GM21447 (cell line): Measurements from ENCODE around the gene IFIT1B.
A peak's percentile ranks its signal among the peaks of the same experiment; 100 is the strongest.
"Not testable (repeated sequence)": the region's sequence is repeated elsewhere in the genome, so short reads cannot be mapped to it uniquely, and the experiment has no call there.

Source experiments
- ATAC-seq: cut with Tn5 transposase; IDR thresholded peaks from one replicate; pipeline ENCODE4 v1.9.1; 2021; ENCODE audit not compliant: unreplicated experiment

The IFIT1B gene

DNA sequence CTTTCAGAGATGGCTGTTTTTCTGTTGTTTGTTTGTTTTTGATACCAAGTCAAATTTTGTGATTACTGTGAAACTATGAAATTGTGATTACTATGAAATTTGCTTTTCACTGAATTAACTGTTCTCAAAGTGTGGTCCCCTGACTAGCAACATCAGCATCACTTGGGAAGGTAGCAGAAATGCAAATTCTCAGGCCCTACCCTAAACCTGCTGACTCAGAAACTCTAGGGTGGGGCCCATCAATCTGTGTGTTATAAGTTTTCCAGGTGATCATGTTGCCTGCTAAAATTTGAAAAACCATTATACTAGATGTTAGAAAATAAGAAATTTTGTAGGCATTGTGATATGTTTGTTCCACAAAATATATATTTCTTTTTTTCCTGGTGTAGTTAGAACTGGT lies 1.2 kb downstream of the IFIT1B start:
- ATAC-seq = no peak

DNA sequence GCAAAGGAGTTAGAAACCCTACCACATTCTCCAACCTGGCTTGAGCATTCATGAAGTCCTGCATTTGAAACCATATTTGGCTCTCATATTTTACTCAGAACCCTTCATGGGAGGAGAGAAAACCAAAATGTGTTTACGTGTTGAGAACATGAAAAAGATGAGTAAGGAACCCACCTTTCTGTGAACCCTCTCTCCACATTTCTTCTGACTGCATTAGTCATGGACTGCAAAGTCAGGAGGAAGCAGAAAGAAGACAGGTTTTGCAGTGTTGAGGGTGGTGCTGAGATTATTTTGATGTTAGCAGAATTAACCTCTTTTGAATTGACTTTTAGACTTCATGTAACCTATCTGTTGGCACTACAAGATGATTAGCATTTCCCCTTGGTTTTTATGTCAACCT lies 4.9 kb downstream of the IFIT1B start:
- no peak for ATAC-seq

DNA sequence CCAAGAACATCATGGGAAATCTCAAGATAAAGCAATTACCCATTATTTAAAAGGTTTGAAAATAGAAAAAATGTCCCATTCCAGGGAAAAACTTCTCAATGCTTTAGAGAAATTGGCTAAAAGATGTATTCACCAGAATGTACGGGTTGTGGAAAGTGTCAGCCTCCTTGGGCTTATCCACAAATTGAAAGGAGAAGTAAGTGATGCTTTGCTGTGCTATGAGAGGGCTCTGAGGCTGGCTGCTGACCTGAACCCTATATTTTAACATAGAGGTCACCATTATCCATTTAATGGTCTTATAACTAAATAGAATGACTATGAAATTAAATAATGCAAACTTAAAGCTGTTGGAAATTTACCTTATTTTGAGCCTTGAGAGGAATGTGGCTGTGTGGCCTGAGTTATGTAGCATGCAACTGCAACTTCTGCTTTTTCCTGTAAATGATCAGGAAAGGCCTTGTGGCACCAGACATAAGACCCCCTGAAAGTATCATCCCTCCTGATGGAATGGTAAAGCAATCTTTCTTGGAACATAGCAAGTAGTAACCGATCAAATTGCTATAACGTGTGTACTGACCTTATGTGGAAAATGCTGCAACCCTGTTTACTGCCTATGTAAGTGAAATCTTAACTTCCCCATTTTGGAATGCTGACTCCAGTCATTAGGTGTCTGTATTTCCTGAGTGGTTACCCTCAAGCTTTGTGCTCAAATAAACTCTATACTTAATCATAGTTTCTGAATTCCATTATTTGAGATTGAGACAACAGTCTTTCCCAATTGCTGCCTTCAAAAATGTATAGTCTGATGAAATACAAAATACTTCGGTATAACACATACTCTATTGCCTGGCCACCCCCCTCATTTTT lies 6.9 kb downstream of the IFIT1B start:
- no peak for ATAC-seq

GRCh38 chr10:89388806-89389205 lies 10.9 kb downstream of the IFIT1B start:
- no peak for ATAC-seq

- ATAC-seq = no peak
These were observed 11.4 kb downstream of the IFIT1B start for GRCh38 chr10:89389254-89389653.

DNA sequence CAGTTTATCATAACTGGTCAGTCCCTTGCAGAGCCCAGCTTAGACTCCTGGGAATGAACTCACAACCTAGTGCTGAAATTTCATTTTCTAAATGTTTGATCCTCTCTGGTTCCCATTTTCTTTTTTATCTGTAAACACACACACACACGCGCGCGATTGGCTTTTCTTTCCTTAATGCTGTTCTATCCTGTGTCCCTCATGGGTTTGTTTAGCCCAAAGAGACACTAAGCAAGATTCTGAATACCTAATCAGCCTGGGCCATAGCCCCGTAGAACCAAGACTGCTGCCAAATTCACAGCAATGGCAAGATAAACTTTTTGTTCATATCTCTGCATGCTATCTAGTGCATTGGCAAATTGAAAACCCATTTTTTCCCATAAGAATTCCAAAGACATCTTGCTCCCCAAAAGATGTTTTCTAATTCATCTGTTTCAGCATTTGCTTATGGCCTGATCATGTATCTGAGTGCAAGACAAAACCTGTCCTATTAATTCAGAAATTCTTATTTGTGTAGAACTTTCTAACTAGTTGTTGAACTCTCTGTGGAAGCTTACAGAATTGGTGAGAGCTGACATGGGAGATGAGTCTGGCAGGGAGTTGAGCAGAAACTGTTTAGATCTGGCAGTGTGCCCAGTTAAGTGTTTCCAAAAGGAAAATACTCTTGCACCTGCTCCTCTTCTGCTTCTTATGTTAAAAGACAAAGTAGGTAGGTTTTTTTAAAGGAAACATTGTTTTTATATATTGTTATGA lies 12.8 kb downstream of the IFIT1B start:
- no peak for ATAC-seq

GRCh38 chr10:89391226-89391576 lies 13.3 kb downstream of the IFIT1B start:
- not testable (repeated sequence) for ATAC-seq

DNA sequence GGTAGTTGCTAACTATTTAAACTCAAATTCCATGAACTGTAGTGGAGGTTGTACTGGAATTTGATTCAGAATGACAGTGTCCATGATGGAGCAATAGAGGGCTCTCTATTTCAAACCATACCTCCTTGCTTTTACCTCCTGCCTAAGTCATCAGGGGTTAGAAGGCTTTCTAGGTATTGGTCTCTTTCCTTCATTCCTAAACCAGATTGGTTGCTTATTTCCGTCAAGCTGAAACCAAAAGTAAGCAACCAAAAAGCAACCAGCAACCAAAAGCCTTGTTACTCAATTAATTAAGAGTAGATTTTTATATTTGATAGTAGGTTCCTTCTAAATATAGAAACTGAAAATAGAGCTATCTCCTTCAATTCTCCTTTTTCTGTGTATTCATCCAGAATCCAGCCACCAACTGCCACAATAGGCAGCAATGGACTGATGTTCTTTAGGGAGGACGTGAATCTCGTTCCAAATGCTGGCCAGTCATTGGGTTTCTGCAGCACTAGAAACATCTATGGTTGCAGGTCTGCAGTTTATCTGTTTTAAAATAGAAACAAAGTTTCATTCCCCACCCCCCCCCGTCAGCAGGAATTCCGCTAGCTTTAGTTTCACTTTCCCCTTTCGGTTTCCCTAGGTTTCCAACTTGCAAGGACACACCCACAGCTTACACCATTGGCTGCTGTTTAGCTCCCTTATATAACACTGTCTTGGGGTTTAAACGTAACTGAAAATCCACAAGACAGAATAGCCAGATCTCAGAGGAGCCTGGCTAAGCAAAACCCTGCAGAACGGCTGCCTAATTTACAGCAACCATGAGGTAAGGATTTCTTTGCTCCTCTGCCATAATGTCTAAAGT lies 14.3 kb downstream of the IFIT1B start, which contains the start of gene IFIT1:
TSS of gene IFIT1 (plus strand) at position 717 of the 850 bp plus-strand sequence. CDS start at position 807, 90 bp downstream.
- ATAC-seq = peak; percentile 83

DNA sequence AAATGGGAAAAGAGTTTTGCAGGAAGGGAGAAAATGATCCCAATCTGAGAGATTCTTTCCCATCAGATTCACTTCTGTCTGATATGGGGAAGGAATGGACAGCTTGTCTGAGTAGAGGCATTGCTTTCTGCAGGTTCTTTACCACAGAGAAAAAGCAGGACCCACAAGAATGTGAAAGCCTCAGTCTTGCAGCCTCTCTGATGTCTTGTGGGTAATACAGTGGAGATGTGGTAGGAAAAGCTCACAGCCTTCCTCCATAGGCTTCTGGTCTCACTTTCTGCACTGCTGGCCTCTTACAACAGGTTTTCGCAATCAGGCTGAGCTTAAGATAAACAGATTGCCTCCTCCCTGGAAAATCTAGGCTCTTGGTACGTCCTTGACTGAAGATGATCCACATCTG lies 15.1 kb downstream of the IFIT1B start:
- ATAC-seq = peak; percentile 47

- no peak for ATAC-seq
These were observed 16.0 kb downstream of the IFIT1B start for GRCh38 chr10:89393898-89394297.

DNA sequence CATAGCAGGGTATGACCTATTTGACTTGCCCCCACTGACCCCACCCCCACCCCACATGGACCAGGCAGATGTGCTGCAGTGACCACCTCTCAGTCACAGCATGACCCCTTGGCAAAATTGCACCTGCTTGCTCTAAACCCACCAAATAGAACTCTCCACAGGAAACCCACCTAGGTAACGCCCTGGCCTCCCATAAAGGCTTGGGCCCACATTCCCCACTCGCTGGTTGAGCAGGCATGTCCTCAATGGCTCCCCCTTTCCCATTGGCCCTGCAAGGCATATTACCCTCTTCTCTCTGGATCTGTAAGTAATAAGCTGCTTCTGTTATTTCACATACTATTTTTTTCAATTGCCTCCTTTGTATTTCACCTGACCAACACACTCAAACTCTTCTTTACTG lies 17.3 kb downstream of the IFIT1B start:
- no peak for ATAC-seq

DNA sequence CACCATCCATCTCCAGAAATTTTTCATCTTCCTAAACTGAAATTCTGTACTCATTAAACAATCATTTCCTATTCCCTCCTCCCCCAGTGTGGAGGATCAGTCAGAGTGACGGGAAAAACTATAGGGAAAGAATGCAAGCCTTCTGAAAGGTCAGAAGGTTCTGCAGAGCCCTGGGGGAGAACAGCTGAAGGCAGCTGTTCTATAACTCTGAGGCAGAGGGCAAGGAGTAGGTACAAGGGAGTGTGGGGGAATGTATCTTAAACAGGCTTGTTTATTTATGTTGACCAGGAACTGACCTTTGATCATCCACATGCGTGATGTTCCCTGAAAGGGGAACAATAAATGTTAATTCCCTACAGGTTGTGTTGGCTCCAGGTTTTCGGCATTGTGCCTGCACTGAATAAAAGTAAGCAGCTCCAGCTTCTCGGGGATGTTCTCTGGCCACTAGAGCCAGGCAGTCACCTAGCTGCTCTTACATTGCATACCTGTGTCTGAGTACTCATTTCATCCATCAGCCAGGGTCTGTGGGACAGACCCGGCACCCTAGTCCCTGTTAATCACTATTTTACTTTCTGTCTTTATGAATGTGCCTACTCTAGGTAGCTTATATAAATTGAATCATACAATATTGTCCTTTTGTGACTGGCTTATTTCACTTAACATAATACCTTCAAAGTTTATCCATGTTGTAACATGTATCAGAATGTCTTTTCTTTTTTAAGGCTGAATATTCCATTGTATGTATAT lies 20.3 kb downstream of the IFIT1B start:
- no peak for ATAC-seq

GRCh38 chr10:89399956-89400355 lies 22.1 kb downstream of the IFIT1B start:
- no peak for ATAC-seq

DNA sequence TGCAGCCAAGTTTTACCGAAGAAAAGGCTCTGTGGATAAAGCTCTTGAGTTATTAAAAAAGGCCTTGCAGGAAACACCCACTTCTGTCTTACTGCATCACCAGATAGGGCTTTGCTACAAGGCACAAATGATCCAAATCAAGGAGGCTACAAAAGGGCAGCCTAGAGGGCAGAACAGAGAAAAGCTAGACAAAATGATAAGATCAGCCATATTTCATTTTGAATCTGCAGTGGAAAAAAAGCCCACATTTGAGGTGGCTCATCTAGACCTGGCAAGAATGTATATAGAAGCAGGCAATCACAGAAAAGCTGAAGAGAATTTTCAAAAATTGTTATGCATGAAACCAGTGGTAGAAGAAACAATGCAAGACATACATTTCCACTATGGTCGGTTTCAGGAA lies 25.2 kb downstream of the IFIT1B start:
- ATAC-seq = no peak

- no peak for ATAC-seq
These were observed 26.5 kb downstream of the IFIT1B start for GRCh38 chr10:89404104-89405047.

DNA sequence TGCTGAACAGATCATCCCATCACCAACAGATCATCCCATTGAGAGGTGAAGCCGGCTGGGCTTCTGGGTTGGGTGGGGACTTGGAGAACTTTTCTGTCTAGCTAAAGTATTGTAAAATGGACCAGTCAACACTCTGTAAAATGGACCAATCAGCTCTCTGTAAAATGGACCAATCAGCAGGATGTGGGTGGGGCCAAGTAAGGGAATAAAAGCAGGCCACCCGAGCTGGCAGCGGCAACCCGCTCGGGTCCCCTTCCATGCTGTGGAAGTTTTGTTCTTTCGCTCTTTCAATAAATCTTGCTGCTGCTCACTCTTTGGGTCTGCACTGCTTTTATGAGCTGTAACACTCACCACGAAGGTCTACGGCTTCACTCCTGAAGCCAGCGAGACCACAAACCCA lies 28.3 kb downstream of the IFIT1B start:
- ATAC-seq = not testable (repeated sequence)

DNA sequence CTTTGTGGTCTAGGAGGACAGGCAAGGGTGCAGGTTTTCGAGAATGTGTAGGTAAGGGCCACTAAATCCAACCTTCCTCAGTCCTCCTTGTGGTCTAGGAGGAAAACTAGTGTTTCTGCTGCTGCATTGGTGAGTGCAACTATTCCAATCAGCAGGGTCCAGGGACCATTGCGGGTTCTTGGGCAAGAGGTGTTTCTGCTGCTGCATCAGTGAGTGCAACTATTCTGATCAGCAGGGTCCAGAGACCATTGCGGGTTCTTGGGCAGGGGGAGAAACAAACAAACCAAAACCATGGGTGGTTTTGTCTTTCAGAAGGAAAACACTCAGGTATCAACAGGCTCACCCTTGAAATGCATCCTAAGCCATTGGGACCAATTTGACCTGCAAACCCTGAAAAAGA lies 29.9 kb downstream of the IFIT1B start:
- not testable (repeated sequence) for ATAC-seq

DNA sequence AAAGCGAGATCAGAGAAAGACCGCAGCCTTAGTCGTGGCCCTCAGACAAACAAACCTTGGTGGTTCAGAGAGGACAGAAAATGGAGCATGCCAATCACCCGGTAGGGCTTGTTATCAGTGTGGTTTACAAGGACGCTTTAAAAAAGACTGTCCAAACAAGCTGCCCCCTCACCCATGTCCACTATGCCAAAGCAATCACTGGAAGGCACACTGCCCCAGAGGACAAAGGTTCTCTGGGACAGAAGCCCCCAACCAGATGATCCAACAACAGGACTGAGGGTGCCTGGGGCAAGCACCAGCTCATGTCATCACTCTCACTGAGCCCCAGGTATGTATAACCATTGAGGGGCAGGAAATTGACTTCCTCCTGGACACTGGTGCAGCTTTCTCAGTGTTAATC lies 31.4 kb downstream of the IFIT1B start:
- not testable (repeated sequence) for ATAC-seq

DNA sequence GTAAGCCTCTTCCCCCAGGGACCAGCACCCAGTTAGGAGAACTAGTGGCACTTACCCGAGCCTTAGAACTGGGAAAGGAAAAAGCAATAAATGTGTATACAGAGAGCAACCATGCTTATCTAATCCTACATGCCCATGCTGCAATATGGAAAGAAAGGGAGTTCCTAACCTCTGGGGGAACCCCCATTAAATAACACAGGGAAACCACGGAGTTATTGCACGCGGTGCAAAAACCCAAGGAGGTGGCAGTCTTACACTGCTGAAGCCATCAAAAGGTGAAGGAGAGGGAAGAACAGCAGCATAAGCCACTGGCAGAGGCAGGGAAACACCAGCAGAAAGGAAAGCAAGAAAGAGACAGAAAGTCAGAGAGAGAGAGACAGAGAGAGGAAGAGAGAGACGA lies 32.7 kb downstream of the IFIT1B start:
- not testable (repeated sequence) for ATAC-seq
